HG02798 (cell line): ENCODE data around the gene CAMKV.

Experiments
- ATAC-seq: cut with Tn5 transposase; IDR thresholded peaks from one replicate; pipeline ENCODE4 v1.9.1; 2021; ENCODE audit warnings: mild to moderate bottlenecking; ENCODE audit not compliant: unreplicated experiment, poor library complexity

The CAMKV gene

GRCh38 chr3:49898991-49899390 lies 29.3 kb upstream of the CAMKV start:
- ATAC-seq, result no peak

GRCh38 chr3:49896345-49896744 lies 26.6 kb upstream of the CAMKV start:
- ATAC-seq, result no peak

GRCh38 chr3:49895791-49896190 lies 26.1 kb upstream of the CAMKV start:
- no peak for ATAC-seq

- no peak for ATAC-seq
Observed at GRCh38 chr3:49889296-49889695, 19.6 kb upstream of the CAMKV start.

- ATAC-seq, result no peak
Observed at GRCh38 chr3:49886922-49887265, 17.2 kb upstream of the CAMKV start.

DNA sequence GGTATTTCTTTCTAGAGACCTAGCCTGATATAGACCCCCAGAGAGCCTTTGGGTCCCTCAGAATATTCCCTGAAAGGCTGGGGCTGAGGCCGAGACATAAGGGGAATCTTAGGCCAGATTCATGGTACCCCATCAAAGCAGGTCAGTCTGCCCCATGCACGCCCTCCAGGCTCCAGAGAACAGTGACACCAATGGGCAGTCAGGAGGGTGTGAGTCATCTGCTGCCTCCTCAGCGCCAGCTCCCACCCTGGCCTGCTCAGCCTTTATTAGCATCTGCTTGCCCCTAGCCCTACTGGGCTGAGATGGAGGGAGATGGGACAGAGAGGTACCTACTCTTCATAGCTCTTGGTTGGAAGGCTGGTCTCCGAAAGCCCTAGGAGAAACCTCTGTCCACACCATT lies 14.3 kb upstream of the CAMKV start:
- ATAC-seq, result no peak

- ATAC-seq, result no peak
Observed at GRCh38 chr3:49882166-49882565, 12.5 kb upstream of the CAMKV start.

DNA sequence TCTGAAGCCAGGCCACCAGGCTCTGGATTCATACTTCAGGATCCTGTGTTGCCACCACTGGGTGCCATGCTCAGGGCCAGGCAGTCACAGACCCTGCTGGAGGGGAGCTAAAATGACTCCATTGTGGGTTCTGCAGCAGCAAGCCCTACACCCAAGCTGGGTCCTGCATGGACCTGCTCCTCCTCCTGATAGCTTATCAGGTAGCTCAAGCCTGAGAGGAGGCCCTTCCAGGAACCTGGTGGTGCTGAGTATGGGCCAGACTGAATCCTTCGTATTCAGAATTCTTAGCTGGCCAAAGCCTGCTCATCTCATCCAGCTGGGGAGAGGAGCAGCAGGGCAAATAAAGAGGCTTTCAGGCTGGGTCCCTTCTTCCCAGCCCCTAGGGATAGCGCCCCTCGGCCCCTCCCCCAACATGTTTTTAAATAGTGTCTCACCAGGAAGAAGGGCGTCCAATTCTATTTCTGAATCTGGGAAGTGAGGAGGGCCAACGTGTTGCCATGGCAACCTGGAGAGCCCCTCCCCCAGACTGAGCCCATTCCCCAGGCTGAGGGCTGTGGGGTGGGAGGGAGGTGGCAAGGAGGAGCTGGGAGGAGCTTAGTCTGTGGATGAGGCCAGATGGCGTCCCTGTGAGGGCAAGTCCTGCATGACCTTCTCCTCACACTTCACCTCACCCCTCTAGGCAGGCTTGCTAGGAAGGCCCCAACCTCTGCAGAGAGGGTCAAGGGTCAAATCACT lies 11.0 kb upstream of the CAMKV start:
- ATAC-seq, result no peak

DNA sequence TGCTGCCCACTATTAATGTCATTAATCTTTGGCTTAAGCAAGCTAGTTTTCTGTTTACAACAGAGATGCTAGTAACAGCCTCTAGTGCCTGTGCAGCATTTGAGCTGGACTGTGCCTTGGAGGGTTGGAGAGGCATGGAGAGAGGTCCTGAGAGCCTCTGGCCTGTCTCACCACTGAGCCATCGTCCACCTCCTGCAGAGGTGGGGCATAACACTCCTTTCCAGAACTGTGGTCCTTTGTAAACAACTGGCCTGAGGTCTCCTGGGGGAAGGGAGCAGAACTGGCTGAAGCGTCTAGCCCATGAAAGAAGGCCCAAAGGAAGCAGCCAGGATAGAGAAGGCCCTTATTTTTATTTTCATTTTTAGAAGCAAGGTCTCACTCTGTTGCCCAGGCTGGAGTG lies 10.0 kb upstream of the CAMKV start:
- ATAC-seq, result no peak

- no peak for ATAC-seq
Observed at GRCh38 chr3:49878686-49879085, 9.0 kb upstream of the CAMKV start.

DNA sequence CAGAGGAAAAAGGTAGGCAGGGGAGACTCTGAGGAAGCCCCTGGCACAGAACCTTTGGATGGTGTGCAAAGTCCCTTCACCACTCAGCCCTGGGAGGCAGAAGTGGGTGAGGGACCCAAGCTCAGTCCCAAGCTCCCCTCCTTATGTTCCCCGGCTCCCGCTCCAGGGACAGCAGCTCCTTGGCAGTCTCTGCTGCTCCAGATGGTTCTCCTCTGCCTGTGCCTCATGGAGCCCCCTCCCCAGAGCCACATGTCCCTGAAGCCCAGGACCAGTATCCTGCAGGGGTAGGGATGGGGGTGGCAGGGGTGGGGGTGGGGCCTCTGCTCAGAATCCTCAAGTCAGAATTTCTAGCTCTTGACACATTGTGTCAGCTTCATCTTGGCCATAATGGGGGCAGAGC lies 8.0 kb upstream of the CAMKV start:
- ATAC-seq, result no peak

- ATAC-seq, result no peak
Observed at GRCh38 chr3:49876567-49876966, 6.9 kb upstream of the CAMKV start.

GRCh38 chr3:49873623-49874022 lies 3.9 kb upstream of the CAMKV start:
- ATAC-seq, result no peak

DNA sequence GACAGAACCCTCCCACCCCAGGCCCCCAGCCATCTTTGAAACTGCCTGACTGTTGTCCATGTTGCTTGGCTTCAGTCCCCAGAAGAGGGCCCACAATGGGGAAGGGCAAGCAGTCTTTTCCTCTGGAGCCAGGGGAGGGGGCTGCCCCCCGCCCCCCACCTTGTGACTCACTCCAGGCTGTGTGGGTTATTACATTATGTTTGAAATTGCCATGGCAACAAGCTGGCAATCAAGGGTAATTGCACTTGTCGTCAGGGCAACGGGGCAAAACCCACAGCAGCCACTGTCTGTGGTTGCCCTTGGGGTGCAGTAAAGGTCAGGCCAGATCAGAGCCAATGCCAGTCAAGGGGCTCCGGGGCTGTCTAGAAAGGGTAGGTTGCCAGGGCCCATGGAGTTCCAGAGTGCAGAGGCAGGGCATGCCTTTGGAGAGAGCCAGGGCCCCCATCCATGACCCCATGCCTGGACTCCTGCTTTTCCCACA lies 3.1 kb upstream of the CAMKV start:
- no peak for ATAC-seq

DNA sequence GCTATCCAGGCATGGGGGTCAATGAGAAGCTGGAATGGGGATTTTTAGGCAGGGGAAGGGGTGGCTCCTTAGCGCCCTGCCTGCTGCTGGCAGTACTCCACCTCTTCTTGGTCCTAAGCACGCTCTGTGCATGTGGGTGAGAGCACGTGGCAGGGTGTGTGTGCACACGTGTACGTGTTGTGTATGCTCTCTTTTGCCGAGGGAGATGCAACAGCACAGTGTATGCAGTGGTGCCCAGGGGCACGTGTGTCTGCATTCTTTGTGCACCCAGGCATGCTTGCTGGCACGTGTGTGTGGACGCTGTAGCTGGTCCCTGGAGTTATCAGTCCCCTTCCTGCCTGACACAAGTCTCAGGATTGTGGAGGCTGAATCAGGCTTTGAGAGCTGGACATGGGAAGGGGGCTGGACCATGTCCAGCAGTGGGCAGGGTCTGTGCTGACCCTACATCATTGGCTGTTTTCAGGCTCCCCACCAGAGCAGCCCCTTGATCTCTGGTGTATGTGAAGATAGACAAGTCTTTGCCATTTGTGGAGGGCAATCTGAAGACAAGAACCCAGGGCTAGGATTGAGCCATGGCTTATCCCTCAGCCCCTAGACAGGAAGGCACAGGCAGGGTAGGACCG lies 1.9 kb upstream of the CAMKV start:
- ATAC-seq, result no peak

DNA sequence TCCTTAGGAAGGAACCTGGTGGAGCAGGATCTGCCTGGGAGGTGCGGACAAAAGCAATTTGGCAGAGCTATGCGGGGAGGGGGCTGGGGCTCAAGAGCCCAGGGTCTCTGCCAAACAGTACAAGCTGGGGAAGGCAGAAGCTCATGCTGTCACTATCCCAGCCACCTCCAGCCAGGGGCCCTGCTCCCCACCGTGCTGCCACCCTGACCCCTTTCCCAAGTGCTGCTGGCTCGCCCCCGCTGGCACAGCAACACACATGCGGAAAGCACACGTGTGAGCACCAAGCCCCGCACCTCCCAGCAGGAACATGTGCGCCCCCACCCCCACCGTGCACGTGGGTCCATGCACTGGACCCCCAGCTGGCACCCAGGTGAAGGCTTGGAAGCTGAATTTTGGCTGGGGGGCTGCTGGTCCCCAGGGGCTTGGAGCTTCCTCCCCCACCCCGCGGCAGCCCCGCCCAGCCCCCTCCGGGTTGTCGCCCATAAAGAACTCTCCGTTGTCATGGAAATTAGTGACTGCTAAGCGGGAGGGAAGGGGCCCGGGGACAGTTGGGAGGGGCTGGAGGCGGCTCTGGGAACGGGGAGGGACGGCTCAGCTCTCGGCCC lies 742 bp downstream of the CAMKV start:
- no peak for ATAC-seq

DNA sequence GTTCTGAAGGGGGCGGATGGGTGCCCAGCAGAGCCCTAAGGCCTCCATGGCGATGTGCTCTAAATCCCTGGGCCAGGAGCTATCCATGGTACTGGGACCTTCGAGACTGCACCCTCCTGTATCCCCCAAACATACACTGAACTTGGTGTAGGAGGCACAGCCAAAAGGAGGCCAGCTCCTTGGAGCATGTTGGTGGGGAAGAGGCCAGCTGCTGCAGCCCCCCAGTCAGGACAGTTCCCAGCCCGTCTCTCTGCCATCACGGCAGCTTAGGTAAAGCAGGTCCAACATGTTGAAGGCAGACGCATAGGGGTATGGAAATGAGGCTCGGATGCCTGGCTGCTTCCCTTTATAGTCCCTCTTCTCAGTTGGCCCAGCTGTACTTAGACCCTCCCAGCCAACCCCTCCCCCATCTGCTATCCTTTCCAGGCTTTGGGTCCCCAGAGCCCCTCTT lies 1.8 kb downstream of the CAMKV start:
- no peak for ATAC-seq

DNA sequence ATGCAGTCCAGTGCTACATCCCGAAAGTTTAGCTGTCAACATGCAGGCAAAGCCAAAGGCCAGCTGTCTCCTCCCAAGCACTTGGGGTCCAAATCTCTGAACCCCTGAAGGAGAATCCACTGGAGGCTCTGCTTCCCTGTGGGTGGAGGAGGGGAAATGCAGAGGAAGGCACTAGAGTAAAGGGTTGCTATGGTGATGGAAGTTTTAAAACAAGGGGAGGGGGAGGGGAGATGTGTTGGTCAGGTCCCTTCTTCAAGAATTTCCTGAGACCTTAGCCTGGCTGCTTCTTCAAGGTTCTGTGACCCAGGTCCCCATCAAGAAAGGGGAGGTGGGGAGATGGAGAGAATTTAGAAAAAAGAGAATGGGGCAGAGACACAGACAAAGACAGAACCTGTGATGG lies 2.3 kb downstream of the CAMKV start:
- no peak for ATAC-seq

GRCh38 chr3:49865198-49865784 lies 4.4 kb downstream of the CAMKV start:
- ATAC-seq, result no peak

DNA sequence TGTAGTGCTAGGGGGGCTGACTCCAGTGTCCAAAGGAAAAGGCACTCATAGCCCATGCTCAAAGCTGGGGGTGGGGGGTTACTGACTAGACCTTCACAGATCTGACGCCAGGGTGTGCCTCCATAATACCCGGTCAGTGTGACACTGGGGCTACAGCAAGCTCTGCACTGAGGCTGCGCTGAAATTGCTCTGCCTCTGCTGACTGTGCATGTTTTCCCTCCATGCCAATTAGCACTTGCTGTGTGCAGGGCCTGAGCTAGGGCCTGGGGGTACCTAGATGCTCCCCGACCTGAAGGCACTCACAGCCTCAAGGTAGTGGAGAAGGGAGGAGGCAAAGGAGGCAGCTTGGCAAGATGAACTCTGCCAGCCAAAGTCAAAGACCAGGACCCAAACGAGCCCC lies 5.2 kb downstream of the CAMKV start:
- no peak for ATAC-seq

DNA sequence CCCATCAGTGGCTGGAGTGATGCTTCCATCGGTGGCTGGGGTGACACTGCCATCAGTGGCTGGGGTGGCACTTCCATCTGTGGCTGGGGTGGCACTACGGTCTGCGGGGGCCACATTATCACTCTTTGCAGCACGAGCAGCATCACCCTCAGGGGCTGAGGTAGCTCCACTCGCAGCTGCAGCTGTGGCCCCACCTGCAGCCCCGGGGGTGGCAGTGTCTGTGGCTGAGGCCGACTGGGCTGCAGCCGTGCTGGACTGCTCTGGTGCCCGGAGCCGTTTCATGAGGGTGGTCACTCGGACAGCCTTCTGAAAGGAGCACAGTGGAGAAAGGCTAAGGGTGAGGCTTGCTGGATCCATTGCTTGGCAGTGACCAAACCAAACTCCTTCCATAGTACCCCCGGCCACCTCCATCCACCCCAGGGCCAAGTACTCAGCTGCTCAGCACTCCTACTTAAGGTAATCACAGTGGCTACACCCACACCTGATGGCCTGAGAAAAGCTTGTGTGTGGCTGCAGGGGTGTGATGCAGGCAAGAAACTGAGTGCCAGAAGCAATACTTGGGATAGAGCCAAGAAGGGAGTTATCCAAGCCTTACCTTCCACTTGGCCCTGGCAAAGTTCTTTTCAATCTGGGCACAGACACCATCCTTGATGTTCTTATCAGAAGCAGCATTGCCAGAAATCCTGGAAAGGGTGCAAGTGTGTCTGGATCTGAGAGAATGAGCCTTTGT lies 10.0 kb downstream of the CAMKV start:
- ATAC-seq, result no peak
